HG03575 (cell line): Measurements from ENCODE around the gene CFAP410.
"Not testable (repeated sequence)": the region's sequence is repeated elsewhere in the genome, so short reads cannot be mapped to it uniquely, and the experiment has no call there.

ENCODE experiments used
- ATAC-seq: cut with Tn5 transposase; IDR thresholded peaks from one replicate; pipeline ENCODE4 v1.9.1; 2021; ENCODE audit not compliant: unreplicated experiment, insufficient number of reproducible peaks, low FRiP score; ENCODE audit errors: extremely low read depth

The CFAP410 gene

DNA sequence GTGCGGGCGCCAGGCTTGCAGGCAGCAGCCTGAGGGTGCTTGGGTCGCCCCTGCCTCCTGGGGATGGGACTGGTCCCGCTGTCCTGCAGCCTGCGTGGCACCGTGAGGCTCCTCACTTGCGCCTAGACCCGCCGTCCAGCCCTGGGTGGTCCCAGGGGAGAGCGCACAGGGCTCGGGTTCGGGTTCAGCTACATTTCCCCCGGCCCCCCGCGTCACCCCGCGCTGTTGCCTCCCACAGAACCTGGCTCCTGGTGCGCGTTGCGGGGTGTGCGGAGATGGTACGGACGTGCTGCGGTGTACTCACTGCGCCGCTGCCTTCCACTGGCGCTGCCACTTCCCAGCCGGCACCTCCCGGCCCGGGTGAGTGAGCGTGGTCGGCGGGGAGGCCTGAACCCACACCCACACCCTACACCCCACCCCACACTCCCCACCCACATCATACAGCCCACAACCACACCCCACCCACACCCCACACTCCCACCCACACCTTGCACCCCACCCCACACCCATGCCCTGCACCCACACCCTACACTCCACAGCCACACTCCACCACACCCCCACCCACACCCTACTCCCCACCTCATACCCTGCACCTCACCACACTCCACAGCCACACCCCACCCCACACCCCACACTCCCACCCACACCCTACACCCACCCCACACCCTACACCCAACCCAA, 45.5 kb downstream of the CFAP410 start:
- no peak for ATAC-seq

- ATAC-seq: no peak
Measured at GRCh38 chr21:44292812-44293195, 46.4 kb downstream of the CFAP410 start.

GRCh38 chr21:44291936-44292811, 47.0 kb downstream of the CFAP410 start:
- no peak for ATAC-seq

- ATAC-seq: no peak
Measured at GRCh38 chr21:44291078-44291935, 47.9 kb downstream of the CFAP410 start.

DNA sequence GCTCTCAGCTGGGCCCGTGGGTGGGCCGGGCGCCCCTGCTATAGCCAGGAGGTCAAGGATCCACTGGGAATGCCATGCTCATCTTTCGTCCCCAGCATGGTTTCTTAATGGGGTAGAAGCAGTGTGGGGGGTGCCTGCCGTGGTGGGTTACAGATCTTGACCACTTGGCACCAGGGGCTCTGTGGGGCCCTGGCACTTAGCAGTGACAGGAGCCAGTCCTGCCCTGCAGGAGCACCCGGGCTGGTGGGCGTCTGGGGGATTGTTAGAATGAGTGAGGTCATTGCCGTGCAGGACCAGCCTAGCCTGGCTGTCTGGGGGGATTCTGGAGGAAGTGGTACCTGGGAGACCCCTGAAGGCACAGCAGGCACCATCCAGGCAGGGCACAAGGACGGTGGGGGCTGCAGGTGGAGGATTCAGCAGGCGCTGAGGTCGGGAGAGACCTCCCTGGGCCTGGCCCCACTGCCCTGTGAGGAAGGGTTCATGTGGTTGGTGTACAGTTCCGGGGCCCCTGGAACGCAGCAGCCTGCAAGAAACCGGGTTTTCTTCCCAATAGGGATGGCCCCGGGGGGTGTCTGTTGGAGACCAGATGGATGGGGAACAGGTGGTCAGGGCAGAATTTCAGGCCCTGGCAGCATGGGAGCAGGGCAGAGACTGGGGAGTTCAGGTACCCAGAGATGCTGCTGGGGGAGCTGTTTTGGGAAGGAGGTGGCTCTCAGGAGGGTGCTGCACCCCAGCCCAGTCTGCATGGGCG, 48.7 kb downstream of the CFAP410 start:
- ATAC-seq: no peak

GRCh38 chr21:44289381-44290010, 49.7 kb downstream of the CFAP410 start:
- no peak for ATAC-seq

DNA sequence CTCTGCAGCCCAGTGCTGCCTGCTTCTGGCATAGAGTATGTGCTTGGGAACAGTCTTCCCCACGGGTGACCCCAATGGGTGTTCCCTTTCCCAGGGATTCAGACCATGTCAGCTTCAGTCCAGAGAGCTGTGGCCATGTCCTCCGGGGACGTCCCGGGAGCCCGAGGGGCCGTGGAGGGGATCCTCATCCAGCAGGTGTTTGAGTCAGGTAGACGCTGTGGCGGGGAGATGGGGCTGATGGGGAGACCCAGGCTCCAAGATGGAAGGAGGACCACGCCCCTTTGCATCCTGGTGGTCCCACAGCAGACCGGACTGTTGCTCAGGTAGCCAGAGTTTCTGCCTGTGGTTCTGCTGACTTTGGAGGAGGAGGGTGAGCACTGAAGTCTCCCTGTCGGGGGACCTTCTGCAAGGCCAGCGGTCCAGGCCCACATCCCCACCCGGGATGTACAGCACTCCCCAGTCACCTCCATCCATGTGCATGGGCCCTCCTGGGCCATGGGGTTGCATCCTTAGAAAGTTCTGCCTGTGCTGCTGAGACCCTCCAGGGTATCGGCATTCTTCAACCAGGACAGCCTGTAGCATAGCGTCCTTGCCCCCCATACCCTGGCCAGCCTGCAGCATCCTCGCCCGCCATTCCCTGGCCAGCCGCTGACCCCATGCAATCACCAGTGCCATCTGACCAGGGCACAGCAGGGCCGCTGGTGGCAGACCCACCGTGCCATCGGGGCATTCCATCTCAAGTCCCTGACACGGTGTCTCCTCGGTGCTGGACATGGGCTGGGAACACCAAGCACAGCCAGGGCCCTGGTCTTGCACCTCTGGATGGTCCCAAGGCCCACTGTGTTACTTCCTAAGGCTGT, 50.7 kb downstream of the CFAP410 start:
- ATAC-seq: no peak

DNA sequence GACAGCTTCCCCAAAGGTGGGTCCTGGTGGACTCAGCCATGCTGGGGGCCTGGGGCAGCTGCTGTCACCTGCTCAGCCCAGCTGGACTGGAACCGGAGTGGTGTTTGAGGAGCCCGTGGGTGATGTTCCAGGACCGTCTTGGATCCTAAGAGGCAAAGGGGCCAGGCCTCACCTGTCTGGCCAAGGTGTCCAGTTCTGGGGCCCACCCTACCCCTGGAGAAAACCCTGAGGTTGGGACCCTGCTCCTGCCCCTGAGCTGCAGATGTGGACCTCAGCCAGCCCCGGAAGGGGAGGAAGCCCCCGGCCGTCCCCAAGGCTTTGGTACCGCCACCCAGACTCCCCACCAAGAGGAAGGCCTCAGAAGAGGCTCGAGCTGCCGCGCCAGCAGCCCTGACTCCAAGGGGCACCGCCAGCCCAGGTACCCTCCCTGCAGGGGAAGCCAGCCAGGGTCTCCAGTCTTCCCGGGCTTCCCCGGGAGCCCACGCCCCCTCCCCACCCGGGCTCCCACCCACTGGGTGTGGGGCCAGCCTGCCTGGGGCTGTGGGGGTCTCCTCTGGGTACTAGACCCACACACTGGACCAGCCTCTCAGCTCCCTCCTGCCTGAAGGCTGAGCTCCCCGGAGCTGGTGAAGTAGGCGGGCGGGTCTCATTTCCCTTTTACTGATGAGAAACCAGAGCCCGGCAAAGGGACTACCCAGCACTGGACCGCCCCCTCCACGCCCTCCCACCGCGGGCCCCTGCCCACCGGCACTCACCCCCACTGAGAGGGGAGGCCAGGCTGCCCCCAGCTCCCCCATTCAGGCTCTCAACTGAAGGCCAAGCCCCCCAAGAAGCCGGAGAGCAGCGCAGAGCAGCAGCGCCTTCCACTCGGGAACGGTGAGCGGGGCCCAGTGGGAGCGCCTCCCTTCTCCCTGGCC, 52.2 kb downstream of the CFAP410 start:
- ATAC-seq: no peak

- ATAC-seq: no peak
Measured at GRCh38 chr21:44286086-44286715, 53.0 kb downstream of the CFAP410 start.

DNA sequence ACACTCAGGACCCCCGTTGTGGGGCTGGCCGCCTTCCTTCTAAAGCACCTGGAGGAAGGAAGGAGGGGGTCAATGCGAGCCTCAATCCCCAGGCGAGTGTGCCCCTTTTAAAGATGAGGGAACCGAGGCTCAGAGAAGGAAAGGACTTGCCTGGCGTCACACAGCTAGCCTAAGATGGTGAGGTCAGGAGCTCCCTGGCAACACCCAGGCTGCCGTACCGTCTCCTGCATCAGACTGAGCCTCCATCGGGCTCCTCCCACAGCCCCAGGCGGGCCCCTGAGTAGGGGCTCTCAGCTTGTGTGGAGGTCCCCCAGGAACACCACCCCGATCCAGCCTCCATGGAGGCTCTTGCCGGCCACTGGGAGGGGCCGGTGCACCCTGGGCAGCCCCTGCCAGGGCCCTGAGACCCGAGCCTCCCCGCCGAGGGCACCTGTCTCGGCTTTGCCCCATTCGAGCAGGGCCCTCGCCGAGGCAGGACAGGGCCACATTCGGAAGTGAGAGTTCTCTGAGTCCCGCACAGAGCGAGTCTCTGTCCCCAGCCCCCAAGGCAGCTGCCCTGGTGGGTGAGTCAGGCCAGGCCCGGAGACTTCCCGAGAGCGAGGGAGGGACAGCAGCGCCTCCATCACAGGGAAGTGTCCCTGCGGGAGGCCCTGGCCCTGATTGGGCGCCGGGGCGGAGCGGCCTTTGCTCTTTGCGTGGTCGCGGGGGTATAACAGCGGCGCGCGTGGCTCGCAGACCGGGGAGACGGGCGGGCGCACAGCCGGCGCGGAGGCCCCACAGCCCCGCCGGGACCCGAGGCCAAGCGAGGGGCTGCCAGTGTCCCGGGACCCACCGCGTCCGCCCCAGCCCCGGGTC, 53.8 kb downstream of the CFAP410 start, which contains the start of gene AIRE:
Gene AIRE (plus strand): TSS at position 739 of the 855 bp plus-strand sequence. CDS start 131 bp downstream, outside the sequence.
- no peak for ATAC-seq

DNA sequence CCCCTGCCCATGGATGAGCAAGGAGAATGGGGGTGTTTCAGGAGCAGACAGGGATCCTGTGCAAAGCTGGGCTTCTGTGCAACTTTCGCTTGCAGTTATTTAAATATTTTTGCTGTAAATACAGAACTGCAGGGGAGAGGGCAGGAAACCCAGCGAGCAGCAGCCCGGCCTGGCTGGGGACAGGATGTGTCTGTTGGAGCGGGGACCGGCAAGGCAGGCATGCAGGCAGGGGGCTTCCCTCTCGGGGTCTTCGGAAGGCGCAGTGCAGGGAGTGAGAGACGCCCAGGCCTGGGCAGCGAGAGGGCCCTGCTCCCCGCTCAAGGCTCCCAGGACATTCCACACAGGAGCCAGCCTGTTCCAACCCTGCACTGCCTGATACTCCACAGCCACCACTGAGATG, 55.2 kb downstream of the CFAP410 start:
- ATAC-seq: no peak

DNA sequence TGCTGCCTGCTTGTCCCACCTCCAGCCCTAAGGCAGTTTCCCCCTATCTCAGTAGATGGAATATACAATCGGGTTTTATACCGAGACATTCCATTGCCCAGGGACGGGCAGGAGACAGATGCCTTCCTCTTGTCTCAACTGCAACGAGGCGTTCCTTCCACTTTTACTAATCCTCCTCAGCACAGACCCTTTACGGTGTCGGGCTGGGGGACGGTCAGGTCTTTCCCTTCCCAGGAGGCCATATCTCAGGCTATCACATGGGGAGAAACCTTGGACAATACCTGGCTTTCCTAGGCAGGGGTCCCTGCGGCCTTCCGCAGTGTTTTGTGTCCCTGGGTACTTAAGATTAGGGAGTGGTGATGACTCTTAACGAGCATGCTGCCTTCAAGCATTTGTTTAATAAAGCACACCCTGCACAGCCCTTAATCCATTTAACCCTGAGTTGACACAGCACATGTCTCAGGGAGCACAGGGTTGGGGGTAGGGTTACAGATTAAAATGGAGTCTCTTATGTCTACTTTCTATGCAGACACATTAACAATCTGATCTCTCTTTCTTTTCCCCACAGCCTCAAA, 55.9 kb downstream of the CFAP410 start:
- not testable (repeated sequence) for ATAC-seq

DNA sequence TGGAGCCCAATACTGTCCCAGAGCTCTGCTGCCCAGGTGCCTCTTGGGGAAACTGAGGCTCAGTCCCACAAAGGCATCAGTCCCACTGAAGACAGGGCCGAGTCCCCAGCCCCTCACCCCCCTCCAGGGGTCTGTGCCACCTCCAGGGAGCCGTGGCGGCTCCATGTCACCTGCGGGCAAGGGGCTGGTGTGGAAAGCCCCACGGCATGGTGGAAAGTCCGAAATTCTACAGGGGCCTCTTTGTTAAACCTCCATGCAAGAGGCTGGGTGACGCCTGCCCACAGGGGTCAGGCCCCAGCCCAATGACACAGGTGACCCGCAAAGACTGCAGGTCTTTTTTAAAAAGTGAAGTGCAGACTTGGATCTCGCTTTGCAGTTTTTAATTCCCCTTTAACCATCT, 56.8 kb downstream of the CFAP410 start:
- ATAC-seq: no peak

DNA sequence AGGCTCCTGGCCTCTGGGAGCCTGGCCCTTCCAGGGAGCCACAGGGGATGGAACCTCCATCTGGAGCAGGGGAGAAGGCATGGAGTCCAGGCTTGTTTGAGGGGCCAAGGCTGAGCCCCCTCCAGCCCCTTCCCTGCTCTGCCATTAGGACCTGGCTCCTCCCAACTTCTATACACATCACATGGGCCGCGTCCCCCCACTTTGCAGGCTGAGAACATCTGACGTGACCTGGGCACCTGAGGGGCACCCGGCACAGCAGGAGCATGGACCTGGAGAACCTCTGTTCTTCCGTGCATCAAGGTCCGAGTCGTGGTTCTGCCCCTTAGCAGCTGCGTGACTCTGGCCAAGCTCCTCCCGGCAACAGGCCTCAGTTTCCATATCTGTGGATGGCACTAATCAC, 57.4 kb downstream of the CFAP410 start:
- no peak for ATAC-seq
